CD4-positive, alpha-beta T cell treated with Interleukin-2 at 100 ng/mL for 4 hours (primary cell): ENCODE data around the gene SDHB.

Experiments
- DNase-seq: peaks from one replicate; pipeline ENCODE4 v3.0.0-alpha.2; 2020; ENCODE audit warnings: low spot score

SDHB gene

DNA sequence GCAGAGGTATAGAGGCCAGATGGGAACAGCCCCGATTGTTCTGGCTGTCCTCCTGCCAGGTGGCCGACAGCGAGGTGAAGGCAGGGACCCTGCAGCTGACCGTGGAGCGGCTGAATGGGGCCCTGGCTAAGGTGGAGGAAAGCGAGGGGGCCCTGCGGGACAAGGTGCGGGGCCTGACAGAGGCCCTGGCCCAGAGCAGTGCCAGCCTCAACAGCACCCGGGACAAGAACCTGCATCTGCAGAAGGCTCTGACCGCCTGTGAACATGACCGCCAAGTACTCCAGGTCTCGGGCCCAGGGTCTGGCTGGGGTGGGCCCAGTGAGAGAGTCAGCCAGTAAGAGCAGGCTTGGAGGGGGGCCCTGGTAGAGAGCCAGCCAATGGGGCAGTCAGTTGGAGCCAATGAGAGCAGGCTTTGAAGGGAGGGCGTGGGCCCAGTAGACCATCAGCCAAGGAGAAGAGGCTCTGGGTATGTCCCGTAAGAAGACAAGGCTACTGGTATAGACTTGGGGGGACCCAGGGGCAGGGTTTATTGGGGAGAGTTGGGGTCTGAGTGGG is 84.7 kb downstream of the SDHB start:
- DNase-seq: no peak
